Neural crest cell (in vitro differentiated cells): ENCODE measurements around the gene ABCG1. TPM values are rescaled to one million over a fixed set of nuclear protein-coding genes. Genes with fewer than 3 reads are reported as not detected.

Source experiments
- DNase-seq: peaks from one replicate; pipeline ENCODE4 v3.0.0; 2021; ENCODE audit warnings: low read depth, mixed read lengths, low spot score
- H3K27ac Mint-ChIP-seq: one replicate; pipeline ENCODE4 v1.8.0; 2021; ENCODE audit warnings: mild to moderate bottlenecking, mixed read lengths; ENCODE audit not compliant: unreplicated experiment
- H3K27me3 Mint-ChIP-seq: 2 replicates; pipeline ENCODE4 v1.8.0; 2021; ENCODE audit warnings: low read depth, mild to moderate bottlenecking, mixed read lengths
- H3K36me3 Mint-ChIP-seq: 2 replicates; pipeline ENCODE4 v1.8.0; 2021; ENCODE audit warnings: low read depth, mild to moderate bottlenecking, mixed read lengths
- H3K4me1 Mint-ChIP-seq: 2 replicates; pipeline ENCODE4 v1.8.0; 2021; ENCODE audit warnings: mixed read lengths
- H3K4me3 Mint-ChIP-seq: one replicate; pipeline ENCODE4 v1.8.0; 2021; ENCODE audit warnings: mild to moderate bottlenecking, mixed read lengths
- H3K9me3 Mint-ChIP-seq: 2 replicates; pipeline ENCODE4 v1.8.0; 2021; ENCODE audit warnings: mixed read lengths
- total RNA-seq: library from RNA; stranded (reverse); gene quantifications from 2 replicates; pipeline ENCODE4 v1.2.1, GENCODE V29; 2021
- TF ChIP-seq, protein P1 (sequence below): fragments of 200-600 bp; sonication (generic); conservative IDR thresholded peaks from 2 replicates; pipeline ENCODE4 v1.5.0; 2021; ENCODE audit warnings: antibody characterized with exemption, mild to moderate bottlenecking

ABCG1 gene
- total RNA-seq, 1 donor from 2014 or later = 3.3 TPM

DNA sequence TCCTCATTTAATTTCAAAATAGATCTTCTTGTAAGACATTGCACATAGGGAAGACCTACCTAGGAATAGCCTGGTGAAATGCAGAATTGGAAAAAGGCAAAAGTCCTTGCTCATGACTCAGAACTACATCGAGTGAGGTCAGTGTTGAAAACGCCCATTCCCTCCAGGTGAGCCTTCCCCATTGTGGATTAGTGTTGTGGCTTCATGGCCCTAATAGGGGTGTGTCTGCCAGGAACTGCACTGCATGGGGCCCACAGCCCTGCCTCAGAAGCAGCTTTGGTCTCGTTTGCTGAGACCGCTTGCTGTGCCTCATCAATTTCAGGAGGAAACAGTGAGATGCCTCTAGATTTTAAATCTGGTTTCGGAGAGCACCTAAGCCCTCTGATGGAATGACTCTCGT, 79.3 kb downstream of the ABCG1 start:
- peaks cover 5% of the 10 kb centered on the region for H3K36me3 Mint-ChIP-seq
- no peak overlapping the region for H3K4me3 Mint-ChIP-seq
- H3K4me1 Mint-ChIP-seq = peaks cover 6% of the 10 kb centered on the region
- TF ChIP-seq, protein P1, sequence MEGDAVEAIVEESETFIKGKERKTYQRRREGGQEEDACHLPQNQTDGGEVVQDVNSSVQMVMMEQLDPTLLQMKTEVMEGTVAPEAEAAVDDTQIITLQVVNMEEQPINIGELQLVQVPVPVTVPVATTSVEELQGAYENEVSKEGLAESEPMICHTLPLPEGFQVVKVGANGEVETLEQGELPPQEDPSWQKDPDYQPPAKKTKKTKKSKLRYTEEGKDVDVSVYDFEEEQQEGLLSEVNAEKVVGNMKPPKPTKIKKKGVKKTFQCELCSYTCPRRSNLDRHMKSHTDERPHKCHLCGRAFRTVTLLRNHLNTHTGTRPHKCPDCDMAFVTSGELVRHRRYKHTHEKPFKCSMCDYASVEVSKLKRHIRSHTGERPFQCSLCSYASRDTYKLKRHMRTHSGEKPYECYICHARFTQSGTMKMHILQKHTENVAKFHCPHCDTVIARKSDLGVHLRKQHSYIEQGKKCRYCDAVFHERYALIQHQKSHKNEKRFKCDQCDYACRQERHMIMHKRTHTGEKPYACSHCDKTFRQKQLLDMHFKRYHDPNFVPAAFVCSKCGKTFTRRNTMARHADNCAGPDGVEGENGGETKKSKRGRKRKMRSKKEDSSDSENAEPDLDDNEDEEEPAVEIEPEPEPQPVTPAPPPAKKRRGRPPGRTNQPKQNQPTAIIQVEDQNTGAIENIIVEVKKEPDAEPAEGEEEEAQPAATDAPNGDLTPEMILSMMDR = no peak
- DNase-seq = no peak
- H3K27me3 Mint-ChIP-seq = peaks cover 5% of the 10 kb centered on the region
- no peak overlapping the region for H3K27ac Mint-ChIP-seq
- no peaks in the 10 kb centered on the region for H3K9me3 Mint-ChIP-seq

DNA sequence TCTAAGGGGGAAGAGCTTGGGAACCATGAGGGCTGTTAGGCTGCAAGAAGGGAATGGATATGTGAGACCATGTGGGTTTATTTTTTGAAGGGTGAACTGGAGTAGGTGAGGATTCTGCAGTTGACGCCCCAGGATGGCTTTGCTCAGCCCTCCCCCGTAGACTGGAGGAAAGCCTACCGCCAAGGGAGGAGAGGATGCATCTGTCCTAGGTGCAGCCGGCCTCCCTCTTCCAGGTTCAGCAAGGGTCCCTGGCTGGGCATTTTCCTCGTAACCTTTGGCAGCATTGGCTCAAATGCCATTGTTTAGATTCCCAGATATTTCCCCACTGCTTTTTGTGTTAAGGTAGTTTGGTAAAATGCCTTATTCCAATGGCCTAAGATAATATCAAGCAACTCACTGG, 79.7 kb downstream of the ABCG1 start:
- Mint-ChIP-seq H3K27ac (no peak overlapping the region), H3K27me3 (peaks cover 5% of the 10 kb centered on the region)
- TF ChIP-seq, protein P1 = no peak

DNA sequence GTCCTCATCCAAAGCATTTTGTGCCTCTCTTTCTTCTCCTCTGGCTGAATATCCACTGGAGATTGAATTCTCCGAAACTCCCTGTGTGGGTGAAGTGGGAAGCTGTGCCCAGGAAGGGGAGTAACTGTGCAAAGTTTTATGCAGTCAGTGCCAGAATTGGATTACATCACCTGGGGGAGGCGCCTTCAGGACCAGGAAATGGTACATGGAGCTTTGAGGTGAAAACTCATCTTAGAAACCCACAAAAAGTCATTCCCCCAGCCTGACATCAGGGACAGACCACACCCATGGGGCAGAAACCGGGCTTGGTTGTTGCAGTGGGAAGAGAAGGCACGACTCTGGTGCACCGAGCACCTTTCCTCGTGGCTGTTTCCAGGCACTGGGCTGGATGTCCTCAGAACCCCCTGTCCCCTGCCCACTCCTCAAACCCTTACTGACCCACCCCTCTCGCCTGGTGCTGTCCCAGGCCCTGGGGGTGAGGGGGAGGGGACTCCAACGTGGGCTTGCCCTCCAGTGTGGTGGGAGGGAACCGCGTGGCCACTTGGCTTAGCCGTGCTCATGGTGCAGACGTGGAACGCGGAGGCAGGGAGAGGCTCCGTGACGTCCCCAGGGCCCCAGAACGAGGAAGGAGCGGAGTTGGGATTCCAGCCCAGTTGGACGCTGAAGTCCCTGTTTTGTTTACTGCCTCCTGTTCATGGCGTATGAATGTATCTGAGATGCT, 80.5 kb downstream of the ABCG1 start:
- H3K27me3 Mint-ChIP-seq = peaks cover 5% of the 10 kb centered on the region
- no peak overlapping the region for H3K4me3 Mint-ChIP-seq
- DNase-seq = no peak
- TF ChIP-seq, protein P1 = no peak
- peaks cover 5% of the 10 kb centered on the region for H3K36me3 Mint-ChIP-seq
- peaks cover 6% of the 10 kb centered on the region for H3K4me1 Mint-ChIP-seq
- no peak overlapping the region for H3K27ac Mint-ChIP-seq
- no peaks in the 10 kb centered on the region for H3K9me3 Mint-ChIP-seq

More for the DNA sequence above, 79.7 kb downstream of the ABCG1 start:
- DNase-seq = no peak
- Mint-ChIP-seq H3K36me3 (peaks cover 5% of the 10 kb centered on the region), H3K9me3 (no peaks in the 10 kb centered on the region), H3K4me1 (peaks cover 6% of the 10 kb centered on the region), H3K4me3 (no peak overlapping the region)

- peaks cover 5% of the 10 kb centered on the region for H3K36me3 Mint-ChIP-seq
- no peak for DNase-seq
- peaks cover 5% of the 10 kb centered on the region for H3K27me3 Mint-ChIP-seq
- H3K4me1 Mint-ChIP-seq = peaks cover 6% of the 10 kb centered on the region
- no peak overlapping the region for H3K27ac Mint-ChIP-seq
- TF ChIP-seq, protein P1 = no peak
- no peak overlapping the region for H3K4me3 Mint-ChIP-seq
- no peaks in the 10 kb centered on the region for H3K9me3 Mint-ChIP-seq
Observed at GRCh38 chr21:42300045-42300583, 81.2 kb downstream of the ABCG1 start.

- H3K27me3 Mint-ChIP-seq = peaks cover 5% of the 10 kb centered on the region
- H3K36me3 Mint-ChIP-seq = no peaks in the 10 kb centered on the region
- H3K4me1 Mint-ChIP-seq = no peaks in the 10 kb centered on the region
- no peak overlapping the region for H3K27ac Mint-ChIP-seq
- DNase-seq = no peak
- no peaks in the 10 kb centered on the region for H3K9me3 Mint-ChIP-seq
- H3K4me3 Mint-ChIP-seq = no peak overlapping the region
- TF ChIP-seq, protein P1 = no peak
Observed at GRCh38 chr21:42300956-42301355, 82.0 kb downstream of the ABCG1 start.
